ENCODE measurements around the gene CD2AP. TPM values are rescaled to one million over a fixed set of nuclear protein-coding genes. Genes with fewer than 3 reads are reported as not detected.

CD2AP gene
- total and polyA plus RNA-seq, 4 donors: 5.7 to 22.4 (median 11.5) TPM

- Histone ChIP-seq H3K36me3 (ENCODE audit: control insufficient read depth in 4 of 4, insufficient read depth in 3 of 4, low read depth in 1 of 4, low read length in 3 of 4) (peaks cover 4 to 26% (median 9%) of the 10 kb centered on the region in 4 donors), H3K9ac (ENCODE audit: low read depth in 1 of 2, low read length in 2 of 2) (no peak overlapping the region), H3K27ac (ENCODE audit: low read depth in 1 of 2, low read length in 2 of 2) (no peak overlapping the region), H3K27me3 (ENCODE audit: control insufficient read depth in 4 of 4, insufficient read depth in 4 of 4, low read length in 3 of 4) (no peaks in the 10 kb centered on the region), H3K9me3 (ENCODE audit: control insufficient read depth in 4 of 4, low read length in 3 of 4) (no peaks in the 10 kb centered on the region), H3K4me1 (ENCODE audit: control insufficient read depth in 4 of 4, insufficient read depth in 4 of 4, low read length in 3 of 4) (no peaks in the 10 kb centered on the region), H3K4me3 (ENCODE audit: low read depth in 1 of 3, low read length in 3 of 3) (no peak overlapping the region)
- DNase-seq (ENCODE audit: low spot score): no peak
- 70% methylated on average over 2 of the region's 2 CpGs for WGBS
- TF ChIP-seq NR2F2 (IDR thresholded peaks at IDR 0.05) (no peak), HNF4G (IDR thresholded peaks at IDR 0.05) (no peak), FOXA2 (IDR thresholded peaks at IDR 0.05) (no peak)
These were observed 104.0 kb downstream of the CD2AP start for GRCh38 chr6:47581591-47581990.

- no peaks in the 10 kb centered on the region for H3K27me3 ChIP-seq (ENCODE audit: control insufficient read depth in 4 of 4, insufficient read depth in 4 of 4, low read length in 3 of 4)
These were observed 109.9 kb downstream of the CD2AP start for GRCh38 chr6:47587493-47587892.

More at GRCh38 chr6:47587493-47587892, 109.9 kb downstream of the CD2AP start:
- H3K9ac ChIP-seq (ENCODE audit: low read depth in 1 of 2, low read length in 2 of 2): no peak overlapping the region
- H3K9me3 ChIP-seq (ENCODE audit: control insufficient read depth in 4 of 4, low read length in 3 of 4): no peaks in the 10 kb centered on the region
- no peak overlapping the region for H3K4me3 ChIP-seq (ENCODE audit: low read depth in 1 of 3, low read length in 3 of 3)
- DNase-seq (ENCODE audit: low spot score): no peak
- H3K36me3 ChIP-seq (ENCODE audit: control insufficient read depth in 4 of 4, insufficient read depth in 3 of 4, low read depth in 1 of 4, low read length in 3 of 4): peaks cover 1 to 15% (median 12%) of the 10 kb centered on the region in 4 donors
- H3K4me1 ChIP-seq (ENCODE audit: control insufficient read depth in 4 of 4, insufficient read depth in 4 of 4, low read length in 3 of 4): no peaks in the 10 kb centered on the region
- no peak overlapping the region for H3K27ac ChIP-seq (ENCODE audit: low read depth in 1 of 2, low read length in 2 of 2)
- TF ChIP-seq FOXA1 (IDR thresholded peaks at IDR 0.05): no peak
- TF ChIP-seq EGR1 (IDR thresholded peaks at IDR 0.05; ENCODE audit: low read depth in 2 of 2): no peak
- no peak for TF ChIP-seq YY1 (IDR thresholded peaks at IDR 0.05)
- TF ChIP-seq HNF4G (IDR thresholded peaks at IDR 0.05): no peak
- TF ChIP-seq REST (IDR thresholded peaks at IDR 0.05): no peak
- TF ChIP-seq CTCF (IDR thresholded peaks at IDR 0.05; ENCODE audit: low read depth, low read length, missing input control): no peak
- TF ChIP-seq RAD21 (IDR thresholded peaks at IDR 0.05): no peak
- no peak for TF ChIP-seq FOXA2 (IDR thresholded peaks at IDR 0.05)
- TF ChIP-seq JUND (IDR thresholded peaks at IDR 0.05): no peak
- no peak for TF ChIP-seq TAF1 (conservative IDR thresholded peaks at IDR 0.05)
- no peak for TF ChIP-seq SP1 (IDR thresholded peaks at IDR 0.05)
- TF ChIP-seq MAX (IDR thresholded peaks at IDR 0.05): no peak
- TF ChIP-seq GABPA (IDR thresholded peaks at IDR 0.05 in 1 of 2, conservative IDR thresholded peaks at IDR 0.05 in 1 of 2): no peak
- no peak for TF ChIP-seq ZBTB33 (IDR thresholded peaks at IDR 0.05)

Measured in liver (tissue), 9 donors.